Activated CD8-positive, alpha-beta memory T cell treated with anti-CD3 and anti-CD28 coated beads, Interleukin-2, amount 50 U/mL, for 24 hours (primary cell): ENCODE measurements around the gene ANKRD11.
"Not testable (repeated sequence)": the region's sequence is repeated elsewhere in the genome, so short reads cannot be mapped to it uniquely, and the experiment has no call there.

Experiments used
- DNase-seq: peaks from one replicate; pipeline ENCODE4 v3.0.0-alpha.2; 2020; ENCODE audit errors: extremely low read depth

The ANKRD11 gene

DNA sequence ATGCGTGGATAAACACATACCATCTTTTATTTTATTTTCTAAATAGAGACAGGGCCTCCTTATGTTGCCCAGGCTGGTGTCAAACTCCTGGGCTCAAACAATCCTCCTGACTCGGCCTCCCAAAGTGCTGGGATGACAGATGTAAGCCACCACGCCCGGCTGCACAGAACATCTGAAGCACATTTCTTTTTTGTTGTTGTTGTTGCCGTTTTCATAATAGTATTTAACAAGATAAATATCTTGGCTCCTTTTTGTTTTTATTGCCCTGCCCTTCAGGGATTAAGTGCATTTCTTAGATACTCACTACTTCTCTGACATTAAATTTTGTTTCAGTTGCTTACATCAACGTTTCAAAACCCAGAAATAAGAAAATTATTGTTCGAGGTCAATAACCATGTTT lies 37.4 kb downstream of the ANKRD11 start:
- no peak for DNase-seq

DNA sequence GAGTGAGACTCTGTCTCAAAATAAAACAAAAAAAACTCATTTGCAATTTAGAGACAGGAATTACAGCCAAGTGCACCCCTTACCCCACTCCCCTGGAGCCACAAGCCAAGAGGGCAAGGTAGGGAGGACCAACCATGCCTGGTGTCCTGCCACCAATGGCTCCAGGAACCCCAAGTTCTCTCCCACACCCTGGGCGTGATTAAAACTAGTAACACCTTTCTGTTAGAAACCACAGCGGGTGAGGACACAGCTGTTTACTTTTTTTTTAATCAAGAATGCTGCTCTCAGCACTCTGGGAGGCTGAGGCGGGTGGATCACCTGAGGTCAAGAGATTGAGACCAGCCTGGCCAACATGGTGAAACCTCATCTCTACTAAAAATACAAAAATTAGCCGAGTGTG lies 38.1 kb downstream of the ANKRD11 start:
- no peak for DNase-seq

DNA sequence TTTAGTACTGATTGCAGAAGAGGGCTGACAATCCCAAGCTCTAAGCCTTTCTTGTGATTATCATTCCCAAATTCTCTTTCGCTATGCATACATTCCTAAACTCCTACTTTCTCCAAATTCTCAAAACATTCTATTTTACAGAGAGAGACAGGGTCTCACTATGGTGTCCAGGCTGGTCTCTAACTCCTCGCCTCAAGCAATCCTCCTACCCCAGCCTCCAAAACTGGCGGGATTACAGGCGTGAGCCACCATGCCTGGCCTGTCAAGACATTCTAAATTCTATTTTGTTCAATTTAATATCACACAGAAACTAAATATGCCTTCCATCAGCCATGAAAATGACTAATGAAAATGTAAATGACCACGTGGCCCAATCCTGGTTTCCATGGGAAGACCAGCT lies 39.8 kb downstream of the ANKRD11 start:
- no peak for DNase-seq

DNA sequence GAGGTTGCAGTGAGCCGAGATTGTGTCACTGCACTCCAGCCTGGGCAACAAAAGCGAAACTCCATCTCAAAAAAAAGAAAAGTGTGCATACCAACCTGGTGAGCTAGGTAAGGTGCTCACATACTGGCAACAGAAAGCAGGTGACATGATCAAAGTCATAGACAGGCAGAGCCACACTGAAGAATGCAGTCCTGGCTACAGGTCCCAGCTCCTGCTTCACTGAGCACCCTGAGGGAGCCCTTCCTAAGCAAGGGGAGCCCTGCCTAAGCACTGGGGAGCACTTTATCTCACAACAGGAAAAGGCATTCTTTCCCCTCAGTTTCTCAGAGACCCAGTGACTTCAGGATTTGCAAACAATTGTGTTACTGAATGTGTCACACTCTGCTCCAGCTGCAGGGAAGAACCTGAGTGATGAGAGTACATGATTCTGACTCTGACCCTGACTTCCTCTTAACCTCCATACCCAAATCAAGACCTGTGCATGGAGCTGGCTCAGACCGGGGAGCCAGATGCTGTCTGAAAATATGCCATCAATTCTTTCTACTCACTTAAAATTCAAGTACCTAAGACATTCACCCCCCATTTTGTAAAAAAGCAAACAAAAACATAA lies 40.5 kb downstream of the ANKRD11 start:
- DNase-seq: no peak

DNA sequence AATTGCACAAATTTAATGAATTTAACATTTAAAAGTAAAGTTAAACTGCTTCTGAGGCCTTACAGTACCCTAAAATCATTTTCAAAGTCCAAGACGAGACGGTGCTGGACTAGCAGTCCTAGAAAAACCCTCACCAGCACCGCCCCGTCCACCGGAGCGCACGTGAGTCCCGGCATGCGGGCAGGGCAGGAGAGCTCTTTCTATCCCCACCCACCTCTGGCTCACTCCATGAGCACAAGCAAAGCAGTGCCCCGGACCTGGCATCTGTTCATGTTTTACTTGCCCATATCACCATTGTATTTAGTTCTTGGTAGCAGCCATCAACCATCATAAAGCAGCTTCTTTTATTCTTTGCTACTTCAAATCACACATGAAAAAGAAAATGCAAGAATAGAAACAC lies 41.7 kb downstream of the ANKRD11 start:
- no peak for DNase-seq

DNA sequence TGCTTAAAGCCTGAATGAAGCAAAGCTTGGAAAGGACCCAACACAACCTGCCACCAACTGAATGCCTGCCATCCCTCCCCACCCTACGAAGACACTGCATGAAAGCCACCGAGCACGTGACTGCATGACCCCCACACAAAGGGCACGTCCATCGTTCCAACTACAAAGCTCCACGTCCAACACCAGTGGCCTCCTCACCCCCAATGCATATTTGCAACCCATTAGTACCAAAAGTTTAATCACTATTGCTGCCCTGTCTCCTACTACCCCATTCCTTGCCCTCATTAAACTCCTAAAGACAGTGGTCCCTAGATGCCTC lies 43.4 kb downstream of the ANKRD11 start:
- DNase-seq: no peak

DNA sequence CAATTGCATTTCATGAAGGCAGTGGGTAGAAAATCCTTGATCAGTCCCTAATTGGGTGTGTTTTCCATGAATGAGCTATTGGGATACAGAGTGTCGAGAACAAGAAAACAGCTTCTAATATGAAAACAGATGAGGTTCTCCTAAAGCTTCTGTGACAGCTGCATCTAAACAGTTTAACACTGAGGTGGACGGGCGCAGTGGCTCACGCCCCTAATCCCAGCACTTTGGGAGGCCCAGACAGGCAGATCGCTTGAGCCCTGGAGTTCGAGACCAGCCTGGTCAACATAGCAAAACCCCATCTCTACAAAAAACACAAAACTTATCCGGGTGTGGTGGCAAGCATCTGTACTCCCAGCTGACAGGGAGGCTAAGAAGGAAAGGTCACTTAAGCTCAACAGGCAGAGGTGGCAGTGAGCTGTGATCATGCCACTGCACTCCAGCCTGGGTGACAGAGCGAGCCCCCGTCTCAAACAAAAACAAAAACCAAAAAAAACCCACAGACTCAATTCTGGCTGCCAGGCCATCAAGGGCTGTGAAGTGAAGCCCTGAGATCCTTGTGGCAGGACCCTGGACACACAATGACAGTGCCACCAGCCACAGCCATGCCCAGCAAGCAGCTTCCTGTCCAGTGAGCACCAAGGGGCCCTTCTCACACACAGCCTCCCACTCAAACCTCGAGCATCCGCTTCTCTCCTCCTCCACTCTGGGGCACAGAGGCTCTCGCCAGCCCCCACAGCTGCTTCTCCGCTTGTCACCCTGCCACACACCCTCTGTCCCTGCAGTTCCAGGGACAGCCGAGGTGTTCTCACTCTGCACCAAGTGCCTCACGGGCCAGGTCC lies 44.0 kb downstream of the ANKRD11 start:
- no peak for DNase-seq

DNA sequence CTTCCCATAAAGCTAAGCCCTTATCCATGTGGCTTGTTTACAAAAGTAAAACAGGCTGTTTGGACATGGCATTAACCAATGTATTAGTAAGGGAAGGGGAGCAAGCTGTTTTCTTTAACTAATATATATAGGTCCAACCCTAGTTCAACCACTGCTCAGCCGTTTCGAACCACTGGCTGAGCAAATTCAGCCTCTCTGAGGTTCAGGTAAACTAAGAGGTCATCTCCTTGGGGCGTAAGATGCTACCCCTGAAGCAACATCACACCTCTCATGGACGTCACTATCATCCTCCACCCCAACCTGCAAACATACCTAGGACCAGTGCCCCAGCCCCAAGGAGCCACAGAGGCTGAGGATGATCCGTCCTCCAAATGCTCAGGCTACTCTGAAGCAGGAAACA lies 45.2 kb downstream of the ANKRD11 start:
- no peak for DNase-seq

DNA sequence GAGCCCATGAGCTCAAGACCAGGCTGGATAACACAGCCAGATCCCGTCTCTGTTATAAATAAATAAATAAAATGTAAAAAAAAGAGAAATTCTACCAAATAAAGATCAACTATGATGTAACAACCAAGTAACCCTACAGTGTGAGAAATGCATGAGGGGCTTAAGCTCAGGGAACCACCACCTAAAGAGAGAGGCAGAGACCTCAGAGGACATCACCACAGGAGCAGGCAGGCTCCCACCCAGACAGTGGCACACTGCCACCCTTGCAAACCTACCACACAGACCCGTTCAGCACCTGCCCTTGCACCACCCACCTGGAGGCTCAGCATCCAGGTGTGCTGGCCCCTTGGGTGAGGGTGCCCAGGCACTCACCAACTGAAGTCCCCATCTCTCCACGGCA lies 45.6 kb downstream of the ANKRD11 start:
- no peak for DNase-seq

DNA sequence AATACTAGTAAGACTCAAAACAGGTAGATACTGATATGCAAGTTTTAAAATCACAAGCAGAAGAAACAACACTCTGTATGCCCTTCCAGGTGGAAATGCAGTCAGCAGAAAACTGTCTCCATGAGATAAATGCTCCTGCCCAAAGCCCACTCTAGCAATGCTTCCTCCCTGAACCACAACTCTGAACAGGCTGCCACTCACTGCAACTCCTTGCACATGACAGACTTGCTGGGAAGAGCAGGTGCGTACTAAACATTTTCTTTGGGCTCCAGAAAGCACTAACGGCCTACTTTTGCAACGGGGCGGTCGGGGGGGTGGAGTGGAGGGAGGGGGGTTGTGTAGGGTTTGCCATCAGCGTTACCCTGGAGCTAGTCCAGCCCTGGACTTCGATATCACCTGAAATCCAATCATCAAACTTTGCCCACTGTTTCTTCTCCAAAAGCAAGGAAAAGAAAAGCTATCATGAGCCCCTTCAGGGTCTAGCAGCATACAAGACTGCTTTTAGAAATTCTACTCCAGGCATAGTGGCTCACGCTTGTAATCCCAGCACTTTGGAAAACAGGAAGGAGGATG lies 46.1 kb downstream of the ANKRD11 start:
- no peak for DNase-seq

DNA sequence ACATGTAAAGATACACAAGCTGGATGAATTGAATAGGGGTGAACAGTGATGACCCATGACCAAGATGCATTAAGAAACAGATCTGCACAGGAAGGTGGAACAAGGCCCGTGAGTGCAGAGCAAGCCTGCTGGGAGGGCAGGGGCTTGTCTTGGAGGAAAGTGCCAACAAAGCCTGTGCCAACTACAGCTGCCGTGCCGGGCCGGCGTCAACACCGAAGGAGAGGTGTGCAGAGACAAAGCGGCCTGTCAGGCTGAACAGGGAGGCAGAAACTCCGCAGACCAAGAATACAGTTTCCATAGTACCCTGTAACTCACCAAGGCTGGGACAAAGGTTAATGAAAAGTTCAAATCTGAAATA lies 46.7 kb downstream of the ANKRD11 start:
- no peak for DNase-seq

DNA sequence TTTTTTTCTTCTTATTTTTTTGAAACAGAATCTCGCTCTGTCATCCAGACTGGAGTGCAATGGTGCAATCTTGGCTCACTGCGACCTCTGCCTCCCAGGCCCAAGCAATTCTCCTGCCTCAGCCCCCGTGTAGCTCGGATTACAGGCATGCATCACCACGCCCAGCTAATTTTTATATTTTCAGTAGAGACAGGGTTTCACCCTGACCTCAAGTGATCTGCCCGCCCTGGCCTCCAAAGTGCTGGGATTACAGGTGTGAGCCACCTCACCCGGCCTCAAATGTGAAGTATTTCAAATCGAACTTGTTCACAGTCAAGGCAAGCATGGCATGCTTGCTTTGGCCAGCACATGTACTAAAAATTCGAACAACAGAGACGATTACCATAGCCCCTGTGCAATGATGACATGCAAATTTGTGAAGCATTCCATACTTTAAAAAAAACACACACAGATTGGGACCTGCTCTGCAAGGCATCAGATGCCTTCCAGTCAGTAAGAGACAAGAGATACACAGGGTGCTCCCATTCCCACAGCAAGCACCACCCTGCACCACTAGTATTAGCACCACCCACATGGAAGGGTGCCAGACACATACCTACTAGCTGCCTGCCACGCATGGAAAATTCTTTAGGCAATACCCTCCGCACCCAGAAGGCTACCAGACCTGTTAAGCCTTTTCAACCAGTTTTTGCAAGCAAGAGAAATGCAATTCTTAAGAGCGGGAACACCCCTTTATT lies 47.2 kb downstream of the ANKRD11 start:
- DNase-seq: no peak

DNA sequence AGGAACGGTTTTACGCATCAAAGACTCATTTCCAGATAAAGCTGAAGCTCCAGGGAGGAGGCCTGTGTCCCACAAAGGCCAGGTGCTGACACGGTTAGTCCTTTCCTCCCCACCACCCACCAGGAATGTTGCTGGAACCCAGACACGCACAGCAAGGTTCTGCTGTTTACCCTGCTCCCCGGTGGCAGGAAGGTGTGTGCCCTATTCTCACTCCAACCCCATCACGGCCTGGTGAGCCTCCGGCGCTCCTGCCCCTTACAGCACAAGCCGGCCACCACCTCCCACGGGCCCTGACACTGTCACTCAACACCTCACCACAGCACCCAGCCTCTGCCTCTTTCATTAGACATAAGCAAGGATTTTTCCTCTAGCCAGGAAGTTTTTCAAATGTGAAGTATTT lies 47.8 kb downstream of the ANKRD11 start:
- no peak for DNase-seq

DNA sequence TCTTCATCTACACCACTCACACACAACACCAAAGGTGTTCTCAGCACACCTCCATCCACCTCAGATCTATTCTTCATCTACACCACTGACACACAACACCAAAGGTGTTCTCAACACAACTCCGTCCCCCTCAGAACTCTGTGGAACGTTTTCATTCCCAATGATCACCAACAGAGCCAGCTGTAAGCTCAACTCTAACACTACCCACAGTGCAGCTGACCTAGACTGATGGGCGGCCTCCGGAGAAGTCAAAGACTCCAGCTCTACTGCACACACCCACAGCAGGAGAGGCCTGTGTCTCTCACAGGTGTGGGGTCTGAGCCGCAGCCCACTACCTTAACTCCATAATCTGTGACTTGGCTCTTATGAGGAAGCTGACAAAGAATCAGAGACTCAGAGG lies 50.7 kb downstream of the ANKRD11 start:
- no peak for DNase-seq

DNA sequence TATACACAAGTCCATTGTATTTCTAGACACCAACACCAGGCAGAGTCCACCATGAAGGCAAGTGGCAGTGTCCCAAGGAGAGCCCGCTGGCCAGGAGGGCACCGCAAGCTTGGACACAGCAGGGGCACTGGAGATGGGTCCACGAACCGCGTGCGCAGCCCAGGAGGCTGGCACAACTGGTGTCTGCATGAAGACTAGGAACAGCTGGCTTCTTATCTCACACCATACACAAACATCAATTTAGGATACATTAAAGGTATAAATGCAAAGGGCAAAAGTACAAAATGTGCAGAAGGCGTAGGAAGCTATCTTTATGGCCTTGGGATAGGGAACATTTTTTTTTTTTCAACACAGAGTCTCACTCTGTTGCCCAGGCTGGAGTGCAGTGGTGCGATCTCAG lies 52.4 kb downstream of the ANKRD11 start:
- DNase-seq: no peak

DNA sequence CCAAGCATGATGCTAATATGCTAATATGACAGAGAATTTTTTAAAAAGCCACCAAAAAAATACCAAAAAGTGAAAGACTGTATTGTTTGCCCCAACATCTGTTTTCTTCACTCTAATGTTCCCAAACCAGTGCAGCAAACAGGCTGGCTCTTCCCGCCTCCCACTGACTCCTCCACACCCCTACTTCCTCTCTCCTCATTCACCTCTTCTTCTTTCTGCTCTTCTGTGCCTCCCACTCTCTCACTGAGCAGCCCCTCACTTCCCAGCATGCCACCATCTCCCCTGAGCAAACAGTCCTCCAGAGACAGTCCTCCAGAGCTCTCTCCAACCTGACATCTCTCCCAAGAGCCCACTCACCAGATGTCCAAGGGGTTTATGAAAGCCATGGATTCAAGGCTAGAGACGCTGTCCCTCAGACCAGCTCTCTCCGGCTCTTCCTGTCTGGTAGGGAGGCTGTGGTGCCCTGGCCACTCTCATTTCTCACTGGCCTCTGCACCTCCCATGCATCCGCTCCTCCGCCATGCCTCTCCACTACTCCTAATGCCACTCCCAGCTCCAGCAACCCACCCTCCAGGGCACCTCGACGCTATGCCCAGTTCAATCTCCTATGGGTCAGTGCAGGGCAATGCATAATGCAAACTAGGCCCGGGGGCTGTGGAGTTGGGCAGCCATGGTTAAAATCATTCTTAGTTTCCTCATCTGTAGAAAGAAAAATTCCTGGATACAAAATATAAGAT lies 52.9 kb downstream of the ANKRD11 start:
- DNase-seq: no peak

DNA sequence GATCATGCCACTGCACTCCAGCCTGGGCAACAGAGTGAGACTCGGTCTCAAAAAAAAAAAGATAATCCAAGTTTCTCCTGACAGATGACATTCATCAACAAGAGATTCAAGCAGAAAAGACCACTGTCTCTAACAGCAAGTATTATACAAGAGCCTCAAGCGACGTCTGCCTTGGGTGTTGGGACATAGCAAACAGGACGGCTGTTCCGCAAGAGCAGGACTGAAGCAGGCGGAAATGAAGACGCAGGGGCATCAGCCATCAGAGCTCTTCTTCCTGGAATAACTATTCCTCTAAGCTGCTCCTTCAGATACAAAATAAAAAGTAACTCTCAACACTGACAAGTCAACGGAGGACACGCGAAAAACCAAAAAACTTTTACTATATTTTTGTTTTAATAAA lies 54.0 kb downstream of the ANKRD11 start:
- no peak for DNase-seq

DNA sequence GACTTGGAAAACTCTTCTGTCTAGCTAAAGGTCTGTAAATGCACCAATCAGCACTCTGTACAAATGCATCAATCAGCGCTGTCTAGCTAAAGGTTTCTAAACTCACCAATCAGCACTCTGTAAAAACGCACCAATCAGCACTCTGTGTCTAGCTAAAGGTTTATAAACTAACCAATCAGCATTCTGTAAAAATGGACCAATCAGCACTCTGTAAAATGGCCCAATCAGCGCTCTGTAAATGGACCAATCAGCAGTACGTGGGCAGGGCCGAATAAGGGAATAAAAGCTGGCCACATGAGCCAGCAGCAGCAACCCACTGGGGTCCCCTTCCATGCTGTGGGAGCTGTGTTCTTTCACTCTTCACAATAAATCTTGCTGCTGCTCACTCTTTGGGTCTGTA lies 55.3 kb downstream of the ANKRD11 start:
- not testable (repeated sequence) for DNase-seq

DNA sequence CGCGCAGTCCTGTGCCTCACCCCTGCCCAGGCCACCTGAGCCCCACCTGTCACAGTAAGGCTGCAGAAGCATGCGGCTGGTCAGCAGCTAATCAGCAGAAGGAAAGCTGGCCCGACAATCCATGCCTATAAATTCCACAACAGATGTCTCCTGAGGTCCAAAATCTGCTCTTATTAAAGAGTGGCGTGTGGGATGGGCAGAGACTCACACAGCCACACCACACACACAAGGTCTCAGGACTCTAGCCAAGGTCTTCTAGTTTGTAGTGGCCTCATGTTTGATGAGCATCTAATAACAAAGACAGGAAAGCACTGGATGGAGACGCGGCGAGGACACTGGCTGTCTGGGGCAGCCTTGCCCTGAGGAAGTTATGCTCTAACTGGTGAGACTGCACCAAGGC lies 55.9 kb downstream of the ANKRD11 start:
- no peak for DNase-seq

DNA sequence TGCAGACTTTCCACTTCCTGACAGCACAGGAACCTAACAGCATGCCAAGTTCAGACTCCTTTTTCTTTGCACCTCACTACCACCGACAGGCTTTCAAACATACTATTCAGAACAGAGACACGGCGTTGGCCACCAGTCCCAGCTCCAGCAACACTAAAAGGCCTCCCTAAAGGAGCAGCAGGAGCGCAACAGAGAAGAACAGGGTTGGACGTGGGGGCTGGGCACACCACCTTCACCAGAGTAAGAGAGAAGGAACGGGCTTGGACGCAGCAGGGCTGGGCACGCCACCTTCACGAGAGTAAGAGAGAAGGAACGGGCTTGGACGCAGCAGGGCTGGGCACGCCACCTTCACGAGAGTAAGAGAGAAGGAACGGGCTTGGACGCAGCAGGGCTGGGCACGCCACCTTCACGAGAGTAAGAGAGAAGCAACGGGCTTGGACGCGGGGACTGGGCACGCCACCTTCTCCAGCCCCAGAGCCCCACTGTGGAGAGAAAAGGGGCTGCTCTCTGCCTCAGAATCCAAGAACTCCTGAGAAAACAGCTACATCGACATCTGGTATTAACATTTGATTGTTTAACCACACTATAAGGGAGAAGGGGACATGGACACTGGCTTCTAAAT lies 56.9 kb downstream of the ANKRD11 start:
- DNase-seq: not testable (repeated sequence)

DNA sequence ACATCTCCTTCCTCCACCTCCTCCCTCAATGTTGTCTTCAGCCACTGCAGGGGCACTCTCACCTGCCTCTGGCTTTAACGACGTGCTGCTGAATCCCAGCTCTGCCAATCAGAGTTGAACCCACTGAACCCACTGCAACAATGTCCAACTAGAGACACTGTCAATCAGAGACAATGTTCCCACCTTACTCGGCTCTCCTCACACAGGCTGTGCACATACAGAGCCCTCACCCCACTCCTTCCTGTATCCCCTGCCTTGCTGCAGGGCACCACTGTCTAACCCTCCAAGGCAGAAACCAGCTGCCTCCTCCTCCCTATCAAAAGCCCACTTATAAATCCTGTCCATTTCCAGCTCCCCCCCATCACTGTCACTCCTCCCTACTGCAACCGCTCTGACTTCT lies 58.7 kb downstream of the ANKRD11 start:
- DNase-seq: no peak

DNA sequence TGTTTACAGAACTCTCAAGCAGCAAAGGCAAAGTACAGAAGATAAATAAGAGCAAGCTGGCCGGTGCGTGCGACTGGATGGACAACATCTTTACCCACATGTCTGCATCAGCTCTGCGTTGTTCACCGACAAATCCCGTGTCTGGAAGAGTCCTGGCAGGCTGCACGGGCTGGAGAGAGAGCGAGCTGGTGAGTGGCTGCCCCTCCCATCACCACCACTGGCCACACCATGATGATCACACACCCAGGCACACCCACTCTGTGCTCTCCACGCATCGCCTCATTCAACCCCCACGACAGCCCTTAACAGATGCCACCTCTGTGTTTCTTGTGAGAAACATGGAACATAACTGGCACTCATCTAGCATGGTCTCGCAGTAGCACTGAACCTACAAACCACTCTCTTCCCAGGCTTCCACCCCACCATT lies 59.2 kb downstream of the ANKRD11 start:
- no peak for DNase-seq
